Adrenal gland (tissue), 12 donors: Measurements from ENCODE around the gene NRXN2. TPM values are rescaled to one million over a fixed set of nuclear protein-coding genes. Genes with fewer than 3 reads are reported as not detected.

ENCODE experiments used
- DNase-seq, 7 donors: peaks; one replicate each; pipeline ENCODE4 v3.0.0-alpha.2; 2019 to 2020
- H3K27ac ChIP-seq, 5 donors: fragments of 200-600 bp; sonication (generic) in 4 of 5; 1 replicate in 3 of 5; 2 replicates in 2 of 5; pipeline versions ENCODE4 v1.5.1 to v1.8.0; 2016 to 2020; ENCODE audit warnings: mild to moderate bottlenecking in 1 of 5
- H3K27me3 ChIP-seq: fragments of 200-600 bp; 2 replicates; pipeline ENCODE4 v1.8.0; 2021
- H3K36me3 ChIP-seq, 2 donors: fragments of 200-600 bp; replicated peaks in 1 of 2; 1 replicate in 1 of 2; 2 replicates in 1 of 2; pipeline versions ENCODE4 v1.5.1 to v1.8.0; 2018 to 2022
- H3K4me1 ChIP-seq, 2 donors: fragments of 200-600 bp; replicated peaks in 1 of 2; 1 replicate in 1 of 2; 2 replicates in 1 of 2; pipeline versions ENCODE4 v1.5.1 to v1.8.0; 2018 to 2021
- H3K4me3 ChIP-seq, 4 donors: fragments of 200-600 bp; sonication (generic) in 3 of 4; one replicate each; pipeline ENCODE4 v1.5.1; 2016 to 2018
- H3K9me3 ChIP-seq, 3 donors: fragments of 200-600 bp; sonication (generic) in 1 of 3; replicated peaks in 1 of 3; 1 replicate in 2 of 3; 2 replicates in 1 of 3; pipeline versions ENCODE4 v1.5.1 to v1.8.0; 2016 to 2021
- CTCF ChIP-seq, 6 experiments: fragments of 450-650 bp in 4 of 6; fragments of 200-600 bp in 2 of 6; sonication (generic) in 1 of 6; IDR thresholded peaks; 1 replicate in 5 of 6; 2 replicates in 1 of 6; pipeline versions ENCODE4 v1.5.1 to v1.8.0; 2016 to 2021; ENCODE audit warnings: antibody characterized with exemption in 6 of 6, mild to moderate bottlenecking in 2 of 6, moderate library complexity in 1 of 6
- POLR2A ChIP-seq, 2 donors: fragments of 450-650 bp; IDR thresholded peaks; one replicate each; pipeline ENCODE4 v1.6.1; 2017; ENCODE audit warnings: antibody characterized with exemption in 2 of 2, mild to moderate bottlenecking in 2 of 2, moderate library complexity in 1 of 2
- WGBS, 4 donors: extraction: QIAGEN DNeasy Blood & Tissue Kit in 2 of 4; methylation state at CpG; one replicate each; pipeline versions ENCODE4 v1.1.5 to v1.1.7; 2013 to 2017; 5-methylcytosine and 5-hydroxymethylcytosine counted together
- intact Hi-C, 2 donors: fragments of 100-400 bp; cut with DNase I; formaldehyde crosslinking; loops; one replicate each; pipeline versions ENCODE4 v1.14.1 to v1.15.0; 2022 to 2023
- polyA plus RNA-seq, 3 donors: library from polyadenylated mRNA; stranded (reverse); fragments of 200-250 nt in 2 of 3; fragments of 350-450 nt in 1 of 3; fragmentation: Illumina TruSeq in 1 of 3; extraction: RNeasy Lipid Tissue Mini Kit (QIAGEN cat#74804) in 1 of 3; gene quantifications; one replicate each; pipeline ENCODE4 v1.2.3, GENCODE V29; 2013 to 2014
- total RNA-seq, 9 donors: library from RNA; depleted of rRNA in 4 of 9; stranded (reverse); fragments of >200 nt in 4 of 9; fragments of 120-200 nt in 1 of 9; fragmentation: NEBNext Ultra II Directional in 1 of 9; extraction: Animal tissue kit (Norgen Biotek cat#: 25700) in 1 of 9; gene quantifications; one replicate each; pipeline versions ENCODE4 v1.1.0 to v1.2.4, GENCODE V29; 2013 to 2023
- donor health status: healthy with polysubstance abuse.
- donor health status: Bipolar disorder and iron deficiency.
- donor health status: DM: yes; HTN: yes; CAD: no.
- donor health status: DM: no; HTN: no; CAD: no.
- donor health status: DM: no; HTN: no; CAD: no.
- donor health status: DM: yes; HTN: yes; CAD: no.

NRXN2 gene
- total and polyA plus RNA-seq, 12 donors: 1.7 to 17.1 (median 4.9) TPM

GRCh38 chr11:64606796-64607380 lies 116.1 kb downstream of the NRXN2 start:
- Histone ChIP-seq H3K27ac (no peak overlapping the region), H3K9me3 (no peaks in the 10 kb centered on the region), H3K4me3 (no peak overlapping the region), H3K27me3 (no peaks in the 10 kb centered on the region), H3K4me1 (no peaks in the 10 kb centered on the region), H3K36me3 (no peaks in the 10 kb centered on the region)
- TF ChIP-seq POLR2A (IDR thresholded peaks at IDR 0.05): no peak
- TF ChIP-seq CTCF (IDR thresholded peaks at IDR 0.05): no peak
- intact Hi-C loops: no loop called here
- DNase-seq: no peak
- 80 to 83% (median 81%) methylated on average over 15 to 23 of the region's 23 CpGs for WGBS, 4 donors

GRCh38 chr11:64605656-64606585 lies 117.1 kb downstream of the NRXN2 start:
- no peaks in the 10 kb centered on the region for H3K9me3 ChIP-seq
- no peak overlapping the region for H3K27ac ChIP-seq
- TF ChIP-seq POLR2A (IDR thresholded peaks at IDR 0.05) (no peak), CTCF (IDR thresholded peaks at IDR 0.05) (no peak)
- intact Hi-C loops: no loop called here
- no peaks in the 10 kb centered on the region for H3K27me3 ChIP-seq
- 73 to 79% (median 76%) methylated on average over 17 to 21 of the region's 21 CpGs for WGBS, 4 donors
- no peaks in the 10 kb centered on the region for H3K4me1 ChIP-seq
- no peak for DNase-seq
- no peak overlapping the region for H3K4me3 ChIP-seq
- H3K36me3 ChIP-seq: no peaks in the 10 kb centered on the region

DNA sequence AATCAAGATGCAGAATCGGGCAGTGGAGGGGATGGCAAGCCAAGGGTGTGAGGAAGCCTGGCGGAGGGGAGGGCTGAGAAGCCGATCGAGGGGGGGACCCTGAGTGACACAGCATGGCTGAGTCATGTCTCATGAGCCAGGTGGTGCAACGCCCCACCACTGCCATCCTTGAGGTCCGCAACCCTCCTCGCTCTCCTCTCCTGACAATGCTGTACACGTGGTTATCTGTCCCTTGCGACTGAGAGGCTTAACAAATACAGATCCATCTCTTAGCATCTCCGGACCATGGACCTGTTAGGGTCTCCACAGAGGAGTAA lies 117.8 kb downstream of the NRXN2 start:
- no peak for DNase-seq
- no peak for TF ChIP-seq CTCF (IDR thresholded peaks at IDR 0.05)
- no peak for TF ChIP-seq POLR2A (IDR thresholded peaks at IDR 0.05)
- Histone ChIP-seq H3K27ac (no peak overlapping the region), H3K36me3 (no peaks in the 10 kb centered on the region), H3K4me1 (no peaks in the 10 kb centered on the region), H3K4me3 (no peak overlapping the region), H3K27me3 (no peaks in the 10 kb centered on the region), H3K9me3 (no peaks in the 10 kb centered on the region)
- intact Hi-C loops: no loop called here
- 48 to 58% (median 51%) methylated on average over 6 to 10 of the region's 10 CpGs for WGBS, 4 donors

GRCh38 chr11:64604458-64605243 lies 118.3 kb downstream of the NRXN2 start:
- WGBS, 4 donors: 79 to 89% (median 82%) methylated on average over 7 of the region's 7 CpGs
- H3K27ac ChIP-seq: no peak overlapping the region
- H3K4me1 ChIP-seq: no peaks in the 10 kb centered on the region
- no peak for TF ChIP-seq POLR2A (IDR thresholded peaks at IDR 0.05)
- no peak for TF ChIP-seq CTCF (IDR thresholded peaks at IDR 0.05)
- H3K4me3 ChIP-seq: no peak overlapping the region
- no peaks in the 10 kb centered on the region for H3K9me3 ChIP-seq
- no peak for DNase-seq
- no peaks in the 10 kb centered on the region for H3K36me3 ChIP-seq
- no peaks in the 10 kb centered on the region for H3K27me3 ChIP-seq
- intact Hi-C loops: no loop called here
